ENCODE results near the gene ZC3H18. TPM values are rescaled to one million over a fixed set of nuclear protein-coding genes. Genes with fewer than 3 reads are reported as not detected.

Gene ZC3H18
- total and polyA plus RNA-seq, 8 donors, result 15.5 to 312 (median 19.0) TPM

- Histone ChIP-seq H3K4me3 (peak overlapping the region; percentile 41 to 69 (median 57)), H3K27me3 (peaks cover 0 to 9% (median 0%) of the 10 kb centered on the region in 3 donors), H3K36me3 (peaks cover 4 to 64% (median 52%) of the 10 kb centered on the region in 4 donors), H3K4me1 (peaks cover 14 to 52% (median 25%) of the 10 kb centered on the region in 4 donors), H3K9me3 (no peaks in the 10 kb centered on the region), H3K27ac (peak overlapping the region in 1 of 5 donors; percentile 27)
- WGBS, 5 donors, result 48 to 81% (median 61%) methylated on average over 25 to 79 of the region's 79 CpGs
- DNase-seq, result peak in 1 of 2 donors; percentile 77
- intact Hi-C loops (cut with DNase I; ENCODE audit: low total_unique reads), result no loop called here
- no peak for TF ChIP-seq POLR2A (IDR thresholded peaks at IDR 0.05)
- no peak for TF ChIP-seq CTCF (IDR thresholded peaks at IDR 0.05)
- no peak for TF ChIP-seq POLR2AphosphoS5 (IDR thresholded peaks at IDR 0.05)
- TF ChIP-seq EP300 (IDR thresholded peaks at IDR 0.05), result no peak
Measured at GRCh38 chr16:88533381-88533917, 36.8 kb upstream of the ZC3H18 start.

- Histone ChIP-seq H3K27ac (peak overlapping the region; percentile 56 to 89 (median 69)), H3K4me1 (peaks cover 14 to 58% (median 26%) of the 10 kb centered on the region in 4 donors), H3K27me3 (peaks cover 0 to 15% (median 2%) of the 10 kb centered on the region in 3 donors), H3K4me3 (peak overlapping the region; percentile 54 to 69 (median 61)), H3K9me3 (no peaks in the 10 kb centered on the region), H3K36me3 (peaks cover 4 to 58% (median 45%) of the 10 kb centered on the region in 4 donors)
- peak; percentile 59 to 90 for DNase-seq
- peak in 2 of 3 donors; percentile 31 to 50 for TF ChIP-seq POLR2AphosphoS5 (IDR thresholded peaks at IDR 0.05)
- no peak for TF ChIP-seq POLR2A (IDR thresholded peaks at IDR 0.05)
- WGBS, 5 donors, result 29 to 65% (median 57%) methylated on average over 16 to 114 of the region's 114 CpGs
- intact Hi-C loops (cut with DNase I; ENCODE audit: low total_unique reads), result no loop called here
Measured at GRCh38 chr16:88533932-88534637, 36.1 kb upstream of the ZC3H18 start.

- H3K4me1 ChIP-seq, result peaks cover 14 to 63% (median 29%) of the 10 kb centered on the region in 4 donors
- intact Hi-C loops (cut with DNase I; ENCODE audit: low total_unique reads), result no loop called here
- peak in 1 of 2 donors; percentile 66 for DNase-seq
- no peaks in the 10 kb centered on the region for H3K9me3 ChIP-seq
- TF ChIP-seq CTCF (IDR thresholded peaks at IDR 0.05) (no peak), POLR2AphosphoS5 (IDR thresholded peaks at IDR 0.05) (no peak), EP300 (IDR thresholded peaks at IDR 0.05) (no peak), POLR2A (IDR thresholded peaks at IDR 0.05) (no peak)
- peaks cover 4 to 51% (median 39%) of the 10 kb centered on the region in 4 donors for H3K36me3 ChIP-seq
- peak overlapping the region in 3 of 5 donors; percentile 56 to 89 (median 83) for H3K27ac ChIP-seq
- H3K27me3 ChIP-seq, result peaks cover 0 to 21% (median 9%) of the 10 kb centered on the region in 3 donors
- peak overlapping the region; percentile 54 to 69 (median 61) for H3K4me3 ChIP-seq
- 55 to 63% (median 59%) methylated on average over 33 to 65 of the region's 65 CpGs; no CpG with 5 or more reads in 1 of the 5 donors for WGBS, 5 donors
Measured at GRCh38 chr16:88534638-88535190, 35.5 kb upstream of the ZC3H18 start.

GRCh38 chr16:88535191-88535856 is 34.9 kb upstream of the ZC3H18 start:
- peak in 1 of 2 donors; percentile 32 for DNase-seq
- peak overlapping the region; percentile 54 to 69 (median 61) for H3K4me3 ChIP-seq
- peaks cover 14 to 63% (median 35%) of the 10 kb centered on the region in 4 donors for H3K4me1 ChIP-seq
- intact Hi-C loops (cut with DNase I; ENCODE audit: low total_unique reads), result no loop called here
- 87 to 92% (median 89%) methylated on average over 16 to 22 of the region's 22 CpGs for WGBS, 5 donors
- TF ChIP-seq POLR2AphosphoS5 (IDR thresholded peaks at IDR 0.05), result no peak
- TF ChIP-seq EP300 (IDR thresholded peaks at IDR 0.05), result no peak
- TF ChIP-seq CTCF (IDR thresholded peaks at IDR 0.05), result no peak
- TF ChIP-seq POLR2A (IDR thresholded peaks at IDR 0.05), result no peak
- peaks cover 4 to 45% (median 33%) of the 10 kb centered on the region in 4 donors for H3K36me3 ChIP-seq
- H3K27ac ChIP-seq, result peak overlapping the region in 1 of 5 donors; percentile 42
- H3K27me3 ChIP-seq, result peaks cover 0 to 27% (median 15%) of the 10 kb centered on the region in 3 donors
- H3K9me3 ChIP-seq, result no peaks in the 10 kb centered on the region

Data from stomach (tissue), 9 donors.